Measurements from ENCODE around the gene SEMA6D.

SEMA6D gene, protein sequence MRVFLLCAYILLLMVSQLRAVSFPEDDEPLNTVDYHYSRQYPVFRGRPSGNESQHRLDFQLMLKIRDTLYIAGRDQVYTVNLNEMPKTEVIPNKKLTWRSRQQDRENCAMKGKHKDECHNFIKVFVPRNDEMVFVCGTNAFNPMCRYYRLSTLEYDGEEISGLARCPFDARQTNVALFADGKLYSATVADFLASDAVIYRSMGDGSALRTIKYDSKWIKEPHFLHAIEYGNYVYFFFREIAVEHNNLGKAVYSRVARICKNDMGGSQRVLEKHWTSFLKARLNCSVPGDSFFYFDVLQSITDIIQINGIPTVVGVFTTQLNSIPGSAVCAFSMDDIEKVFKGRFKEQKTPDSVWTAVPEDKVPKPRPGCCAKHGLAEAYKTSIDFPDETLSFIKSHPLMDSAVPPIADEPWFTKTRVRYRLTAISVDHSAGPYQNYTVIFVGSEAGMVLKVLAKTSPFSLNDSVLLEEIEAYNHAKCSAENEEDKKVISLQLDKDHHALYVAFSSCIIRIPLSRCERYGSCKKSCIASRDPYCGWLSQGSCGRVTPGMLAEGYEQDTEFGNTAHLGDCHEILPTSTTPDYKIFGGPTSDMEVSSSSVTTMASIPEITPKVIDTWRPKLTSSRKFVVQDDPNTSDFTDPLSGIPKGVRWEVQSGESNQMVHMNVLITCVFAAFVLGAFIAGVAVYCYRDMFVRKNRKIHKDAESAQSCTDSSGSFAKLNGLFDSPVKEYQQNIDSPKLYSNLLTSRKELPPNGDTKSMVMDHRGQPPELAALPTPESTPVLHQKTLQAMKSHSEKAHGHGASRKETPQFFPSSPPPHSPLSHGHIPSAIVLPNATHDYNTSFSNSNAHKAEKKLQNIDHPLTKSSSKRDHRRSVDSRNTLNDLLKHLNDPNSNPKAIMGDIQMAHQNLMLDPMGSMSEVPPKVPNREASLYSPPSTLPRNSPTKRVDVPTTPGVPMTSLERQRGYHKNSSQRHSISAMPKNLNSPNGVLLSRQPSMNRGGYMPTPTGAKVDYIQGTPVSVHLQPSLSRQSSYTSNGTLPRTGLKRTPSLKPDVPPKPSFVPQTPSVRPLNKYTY

GRCh38 chr15:47717036-47717612 is at the start of gene SEMA6D:
Gene SEMA6D, plus strand, starts transcription at chr15:47717505. Its CDS starts 42,294 bp downstream, at chr15:47759799.
- DNase-seq (ENCODE audit: extremely low spot score) = peak; percentile 34
- peak; percentile 13 for TF ChIP-seq CTCF (IDR thresholded peaks at IDR 0.05; ENCODE audit: control extremely low read depth, extremely low read depth, low read depth, missing control alignments)
- ChIA-PET CTCF (no interaction called here), POLR2A (no interaction called here)

- DNase-seq (ENCODE audit: extremely low spot score) = no peak
- TF ChIP-seq CTCF (IDR thresholded peaks at IDR 0.05; ENCODE audit: control extremely low read depth, extremely low read depth, low read depth, missing control alignments) = no peak
- POLR2A ChIA-PET = no interaction called here
- CTCF ChIA-PET = no interaction called here
Measured at GRCh38 chr15:47669221-47669620, 48.1 kb upstream of the SEMA6D start.

DNA sequence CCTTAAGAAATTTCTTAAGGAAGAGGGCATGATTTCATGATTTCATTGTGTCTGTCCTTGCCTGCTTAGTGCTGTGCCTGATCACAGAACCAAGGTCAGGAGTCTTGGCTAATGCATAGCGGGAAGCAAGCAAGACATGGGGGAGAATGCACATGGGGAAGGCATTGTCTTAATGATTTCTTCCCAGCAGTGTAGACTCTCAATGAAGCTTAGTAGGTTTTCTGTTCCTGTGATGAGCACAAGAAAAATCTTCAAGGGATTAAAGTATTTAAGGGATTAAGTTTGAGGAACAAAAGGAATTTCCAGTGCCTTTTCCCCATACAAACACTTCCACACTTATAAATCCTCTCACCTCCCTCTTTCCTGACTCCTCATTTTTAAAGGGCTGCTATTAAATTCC is 46.9 kb upstream of the SEMA6D start:
- TF ChIP-seq CTCF (IDR thresholded peaks at IDR 0.05; ENCODE audit: control extremely low read depth, extremely low read depth, low read depth, missing control alignments) = no peak
- no peak for DNase-seq (ENCODE audit: extremely low spot score)
- ChIA-PET CTCF (no interaction called here), POLR2A (no interaction called here)

GRCh38 chr15:47673232-47673761 is 44.0 kb upstream of the SEMA6D start:
- POLR2A ChIA-PET = no interaction called here
- no peak for TF ChIP-seq CTCF (IDR thresholded peaks at IDR 0.05; ENCODE audit: control extremely low read depth, extremely low read depth, low read depth, missing control alignments)
- no peak for DNase-seq (ENCODE audit: extremely low spot score)
- CTCF ChIA-PET = interaction anchor here (0.9 to 1.3 kb wide), 4 partner anchors 9 to 611 kb away, joined by 3 to 4 read pairs (median 4); no protein-coding TSS in a partner anchor

DNA sequence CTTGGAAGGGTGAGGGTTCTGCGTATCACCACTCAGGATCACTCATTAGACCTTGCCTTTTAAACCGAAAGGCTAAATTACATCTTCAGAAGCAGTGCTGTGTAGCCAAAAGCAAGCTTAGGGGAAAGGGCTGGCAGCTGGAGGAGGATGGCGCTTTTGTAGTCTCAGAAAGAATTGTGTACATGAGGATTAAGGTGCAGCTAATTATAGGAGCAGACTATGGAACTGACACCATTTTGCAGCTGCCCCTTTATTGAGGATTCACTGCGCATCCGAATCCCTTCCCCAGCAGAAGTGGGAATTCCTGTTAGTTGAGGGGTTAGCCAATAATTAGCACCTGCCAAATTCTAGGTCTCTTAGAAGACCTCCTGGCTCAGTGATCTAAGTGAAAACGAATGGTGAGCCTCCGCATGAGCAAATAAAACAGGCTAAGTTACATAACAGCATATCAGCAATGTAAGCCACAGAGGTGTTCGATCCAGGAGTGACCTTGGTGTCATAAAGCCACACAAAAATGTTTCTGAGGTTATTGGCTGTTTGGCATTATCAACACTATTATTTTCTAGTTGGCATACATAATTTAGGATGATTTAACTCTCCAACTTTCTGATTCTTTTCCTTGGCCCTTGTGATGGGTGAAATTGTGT is 42.6 kb upstream of the SEMA6D start:
- TF ChIP-seq CTCF (IDR thresholded peaks at IDR 0.05; ENCODE audit: control extremely low read depth, extremely low read depth, low read depth, missing control alignments) = no peak
- DNase-seq (ENCODE audit: extremely low spot score) = no peak
- ChIA-PET POLR2A (no interaction called here), CTCF (no interaction called here)

All from GM10248 (cell line).